NOMO-1 treated with dmso at 0.1 percent for 144 hours (cell line): ENCODE data around the gene FBXL14.
A peak's percentile ranks its signal among the peaks of the same experiment; 100 is the strongest.

Experiments
- DNase-seq: peaks from one replicate; lab custom pipeline; 2025; ENCODE audit not compliant: unreplicated experiment; lab: John Stamatoyannopoulos, UW

Gene FBXL14, protein sequence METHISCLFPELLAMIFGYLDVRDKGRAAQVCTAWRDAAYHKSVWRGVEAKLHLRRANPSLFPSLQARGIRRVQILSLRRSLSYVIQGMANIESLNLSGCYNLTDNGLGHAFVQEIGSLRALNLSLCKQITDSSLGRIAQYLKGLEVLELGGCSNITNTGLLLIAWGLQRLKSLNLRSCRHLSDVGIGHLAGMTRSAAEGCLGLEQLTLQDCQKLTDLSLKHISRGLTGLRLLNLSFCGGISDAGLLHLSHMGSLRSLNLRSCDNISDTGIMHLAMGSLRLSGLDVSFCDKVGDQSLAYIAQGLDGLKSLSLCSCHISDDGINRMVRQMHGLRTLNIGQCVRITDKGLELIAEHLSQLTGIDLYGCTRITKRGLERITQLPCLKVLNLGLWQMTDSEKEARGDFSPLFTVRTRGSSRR

GRCh38 chr12:1594261-1595025, at the start of gene FBXL14:
Gene FBXL14, minus strand, starts transcription at chr12:1594581. Its CDS starts 515 bp downstream, at chr12:1594066.
- peak; percentile 80 for DNase-seq

DNA sequence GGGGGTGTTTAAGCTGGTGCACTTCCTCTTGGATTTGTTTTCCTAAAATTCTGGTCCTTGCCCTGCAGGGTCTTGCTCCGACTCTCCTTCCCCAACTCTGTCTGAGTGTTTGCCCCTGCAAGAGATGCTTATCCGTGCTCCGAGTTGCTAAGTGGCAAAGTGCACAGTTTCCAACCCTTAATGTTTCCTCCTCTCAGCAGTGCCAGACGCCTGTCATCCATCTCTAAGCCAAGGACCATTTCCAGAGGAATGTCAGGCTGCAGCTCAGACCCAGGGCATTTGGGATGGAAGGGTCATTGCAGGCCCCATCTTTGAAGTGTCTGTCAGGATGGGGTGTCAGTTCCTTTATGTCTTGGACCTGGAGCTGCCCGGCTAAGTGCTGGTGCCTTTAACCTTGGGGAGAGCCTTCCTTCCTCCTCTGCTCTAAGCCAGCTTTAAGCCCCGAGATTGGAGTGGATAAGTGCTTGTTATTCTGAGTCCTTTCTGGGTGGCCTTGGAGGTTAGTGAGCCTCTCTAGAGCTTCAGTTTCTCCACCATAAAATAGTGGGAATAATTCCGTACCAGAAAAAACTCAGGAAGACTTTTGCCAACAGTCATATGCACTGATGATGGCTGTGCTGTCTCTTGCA, 49.6 kb upstream of the FBXL14 start:
- DNase-seq, result no peak

GRCh38 chr12:1643043-1643442, 48.7 kb upstream of the FBXL14 start:
- DNase-seq, result no peak

GRCh38 chr12:1642513-1642912, 48.1 kb upstream of the FBXL14 start:
- DNase-seq, result no peak

- no peak for DNase-seq
Measured at GRCh38 chr12:1640328-1641234, 46.2 kb upstream of the FBXL14 start.

DNA sequence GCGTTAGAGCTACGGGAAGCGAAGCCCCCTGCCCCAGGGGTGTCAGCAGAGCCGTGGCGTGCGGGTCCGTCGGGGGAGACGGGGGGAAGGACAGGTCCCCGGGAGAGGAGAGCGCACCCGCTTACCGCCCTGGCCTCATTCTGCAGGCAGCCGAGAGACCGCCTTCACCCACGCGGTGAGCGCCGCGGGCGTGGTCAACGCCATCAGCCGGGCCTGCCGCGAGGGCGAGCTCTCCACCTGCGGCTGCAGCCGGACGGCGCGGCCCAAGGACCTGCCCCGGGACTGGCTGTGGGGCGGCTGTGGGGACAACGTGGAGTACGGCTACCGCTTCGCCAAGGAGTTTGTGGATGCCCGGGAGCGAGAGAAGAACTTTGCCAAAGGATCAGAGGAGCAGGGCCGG, 45.2 kb upstream of the FBXL14 start:
- DNase-seq, result no peak

- DNase-seq, result no peak
Measured at GRCh38 chr12:1638203-1638602, 43.8 kb upstream of the FBXL14 start.

DNA sequence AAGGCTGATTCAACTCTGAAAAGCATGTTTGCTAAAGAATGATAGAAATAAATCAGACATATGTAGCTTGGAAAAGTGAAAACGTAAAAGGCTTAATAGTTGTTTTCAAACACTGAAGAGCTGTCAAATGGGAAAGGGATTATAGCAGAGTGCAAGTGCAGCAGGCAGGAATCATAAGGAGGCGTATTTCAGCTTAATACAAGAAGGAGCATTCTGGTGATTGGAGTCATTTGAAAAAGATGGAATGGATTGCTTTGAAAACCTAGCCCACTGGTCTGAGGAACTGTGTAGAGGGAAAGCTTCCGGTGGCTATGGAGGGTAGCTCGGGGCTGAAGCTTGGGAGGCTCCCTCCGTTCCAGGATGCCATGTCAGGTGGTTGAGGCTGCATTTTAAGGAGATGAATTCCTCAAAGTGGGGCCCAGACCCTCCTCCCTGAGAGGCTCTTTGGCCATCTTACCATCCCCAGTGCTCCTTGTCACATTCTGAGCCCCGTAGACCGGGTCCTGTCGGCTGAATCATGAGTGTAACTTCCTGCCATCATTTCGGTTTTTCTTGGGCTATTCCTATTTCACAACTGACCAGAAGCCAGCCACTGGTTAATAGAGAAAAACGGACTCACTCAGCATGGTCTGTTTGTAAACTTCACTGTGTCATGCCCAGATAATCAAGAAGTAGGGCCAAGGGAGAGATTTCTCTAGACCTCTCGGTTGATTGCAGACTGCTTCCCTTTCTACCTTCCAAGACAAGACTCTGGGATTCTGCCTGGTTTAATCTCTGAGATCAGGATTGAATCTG, 41.1 kb upstream of the FBXL14 start:
- peak; percentile 28 for DNase-seq

DNA sequence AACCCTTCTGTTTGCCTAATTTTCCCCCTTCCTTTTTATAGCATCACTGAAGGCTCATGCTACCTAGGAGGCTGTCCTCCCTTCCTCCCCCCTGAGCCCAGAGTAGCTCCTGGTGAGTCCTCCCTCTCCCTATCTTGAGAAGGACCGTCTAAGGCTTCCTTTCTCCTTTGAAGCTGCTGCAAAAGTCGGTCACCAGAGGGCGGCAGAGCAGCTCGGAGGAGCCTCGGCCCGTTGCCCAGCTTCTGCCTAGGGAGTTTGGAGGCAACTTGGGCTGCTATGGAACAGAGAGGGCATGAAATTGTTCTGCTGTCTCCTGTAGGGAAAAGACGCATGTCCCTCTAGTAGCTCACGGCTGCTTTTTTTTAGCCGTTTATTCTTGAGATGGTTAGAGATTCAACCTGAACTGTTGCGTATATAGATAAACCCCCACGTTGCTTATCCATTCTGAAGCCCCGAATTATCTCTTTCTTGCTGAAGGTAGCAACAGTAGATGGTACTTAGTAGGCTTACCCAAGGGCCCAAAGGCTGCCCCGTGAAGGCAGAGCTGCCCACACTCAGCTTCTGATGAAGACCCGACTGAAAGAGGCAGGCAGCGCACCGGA, 40.3 kb upstream of the FBXL14 start:
- peak; percentile 64 for DNase-seq

GRCh38 chr12:1634149-1634548, 39.8 kb upstream of the FBXL14 start:
- DNase-seq, result no peak

GRCh38 chr12:1633459-1633858, 39.1 kb upstream of the FBXL14 start:
- peak; percentile 34 for DNase-seq

DNA sequence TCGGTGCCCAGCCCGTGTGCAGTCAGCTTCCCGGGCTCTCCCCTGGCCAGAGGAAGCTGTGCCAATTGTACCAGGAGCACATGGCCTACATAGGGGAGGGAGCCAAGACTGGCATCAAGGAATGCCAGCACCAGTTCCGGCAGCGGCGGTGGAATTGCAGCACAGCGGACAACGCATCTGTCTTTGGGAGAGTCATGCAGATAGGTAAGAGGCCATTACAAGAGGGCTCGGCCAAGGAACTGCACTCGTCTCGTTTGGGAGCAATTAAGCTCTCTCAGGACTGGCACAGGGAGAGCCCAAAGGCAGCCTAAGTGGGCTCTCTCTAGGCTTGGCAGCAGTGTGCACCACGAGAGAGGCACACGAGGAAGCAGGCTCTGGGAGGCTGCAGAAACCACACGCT, 38.3 kb upstream of the FBXL14 start:
- no peak for DNase-seq

- DNase-seq, result no peak
Measured at GRCh38 chr12:1630827-1631591, 36.6 kb upstream of the FBXL14 start.

GRCh38 chr12:1630133-1630826, 35.9 kb upstream of the FBXL14 start:
- peak; percentile 21 for DNase-seq

- no peak for DNase-seq
Measured at GRCh38 chr12:1629338-1630132, 35.2 kb upstream of the FBXL14 start.

- no peak for DNase-seq
Measured at GRCh38 chr12:1628666-1629337, 34.4 kb upstream of the FBXL14 start, which contains the start of gene WNT5B. Gene WNT5B, plus strand, starts transcription at chr12:1629231. Its CDS starts 2,124 bp downstream, at chr12:1631355.

GRCh38 chr12:1622406-1622805, 28.0 kb upstream of the FBXL14 start:
- DNase-seq, result no peak
